Iris pigment epithelial cell (primary cell): ENCODE data around the gene TMEM151B.

ENCODE experiments used
- DNase-seq: peaks from one replicate; pipeline ENCODE4 v3.0.0-alpha.2; 2011; ENCODE audit warnings: low read depth

TMEM151B gene

DNA sequence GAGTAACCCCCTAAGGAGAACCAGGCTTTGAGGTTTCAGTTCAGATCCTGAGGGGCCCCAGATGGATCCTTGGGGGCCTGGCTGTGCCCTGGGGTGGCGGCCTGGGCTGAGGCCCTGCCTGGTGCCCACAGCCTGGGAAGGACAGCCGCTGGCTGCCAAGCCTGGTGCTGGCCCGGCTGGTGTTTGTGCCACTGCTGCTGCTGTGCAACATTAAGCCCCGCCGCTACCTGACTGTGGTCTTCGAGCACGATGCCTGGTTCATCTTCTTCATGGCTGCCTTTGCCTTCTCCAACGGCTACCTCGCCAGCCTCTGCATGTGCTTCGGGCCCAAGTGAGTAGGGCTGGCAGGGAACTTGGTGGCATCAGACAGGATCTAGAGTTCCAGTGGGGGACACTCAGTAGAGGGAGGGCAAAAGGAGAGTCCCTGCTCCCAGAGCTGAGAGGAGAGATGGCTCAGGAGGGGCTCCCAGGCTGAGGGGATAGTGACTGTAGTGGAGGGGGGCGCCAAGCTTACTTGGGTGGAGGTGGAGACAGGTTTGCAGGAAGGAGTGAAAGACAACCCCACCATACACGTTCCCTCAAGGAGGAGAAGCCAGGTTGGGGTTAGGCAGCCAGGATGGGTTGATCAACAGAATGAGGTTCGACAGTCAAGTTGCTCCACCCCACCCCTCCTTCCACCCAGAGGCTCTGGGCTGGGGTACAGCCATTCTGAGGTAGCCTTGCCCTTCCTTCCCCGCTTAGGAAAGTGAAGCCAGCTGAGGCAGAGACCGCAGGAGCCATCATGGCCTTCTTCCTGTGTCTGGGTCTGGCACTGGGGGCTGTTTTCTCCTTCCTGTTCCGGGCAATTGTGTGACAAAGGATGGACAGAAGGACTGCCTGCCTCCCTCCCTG, 37.3 kb upstream of the TMEM151B start:
- DNase-seq, result no peak

DNA sequence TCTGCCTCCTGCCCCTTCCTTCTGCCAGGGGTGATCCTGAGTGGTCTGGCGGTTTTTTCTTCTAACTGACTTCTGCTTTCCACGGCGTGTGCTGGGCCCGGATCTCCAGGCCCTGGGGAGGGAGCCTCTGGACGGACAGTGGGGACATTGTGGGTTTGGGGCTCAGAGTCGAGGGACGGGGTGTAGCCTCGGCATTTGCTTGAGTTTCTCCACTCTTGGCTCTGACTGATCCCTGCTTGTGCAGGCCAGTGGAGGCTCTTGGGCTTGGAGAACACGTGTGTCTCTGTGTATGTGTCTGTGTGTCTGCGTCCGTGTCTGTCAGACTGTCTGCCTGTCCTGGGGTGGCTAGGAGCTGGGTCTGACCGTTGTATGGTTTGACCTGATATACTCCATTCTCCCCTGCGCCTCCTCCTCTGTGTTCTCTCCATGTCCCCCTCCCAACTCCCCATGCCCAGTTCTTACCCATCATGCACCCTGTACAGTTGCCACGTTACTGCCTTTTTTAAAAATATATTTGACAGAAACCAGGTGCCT, 36.6 kb upstream of the TMEM151B start:
- no peak for DNase-seq

DNA sequence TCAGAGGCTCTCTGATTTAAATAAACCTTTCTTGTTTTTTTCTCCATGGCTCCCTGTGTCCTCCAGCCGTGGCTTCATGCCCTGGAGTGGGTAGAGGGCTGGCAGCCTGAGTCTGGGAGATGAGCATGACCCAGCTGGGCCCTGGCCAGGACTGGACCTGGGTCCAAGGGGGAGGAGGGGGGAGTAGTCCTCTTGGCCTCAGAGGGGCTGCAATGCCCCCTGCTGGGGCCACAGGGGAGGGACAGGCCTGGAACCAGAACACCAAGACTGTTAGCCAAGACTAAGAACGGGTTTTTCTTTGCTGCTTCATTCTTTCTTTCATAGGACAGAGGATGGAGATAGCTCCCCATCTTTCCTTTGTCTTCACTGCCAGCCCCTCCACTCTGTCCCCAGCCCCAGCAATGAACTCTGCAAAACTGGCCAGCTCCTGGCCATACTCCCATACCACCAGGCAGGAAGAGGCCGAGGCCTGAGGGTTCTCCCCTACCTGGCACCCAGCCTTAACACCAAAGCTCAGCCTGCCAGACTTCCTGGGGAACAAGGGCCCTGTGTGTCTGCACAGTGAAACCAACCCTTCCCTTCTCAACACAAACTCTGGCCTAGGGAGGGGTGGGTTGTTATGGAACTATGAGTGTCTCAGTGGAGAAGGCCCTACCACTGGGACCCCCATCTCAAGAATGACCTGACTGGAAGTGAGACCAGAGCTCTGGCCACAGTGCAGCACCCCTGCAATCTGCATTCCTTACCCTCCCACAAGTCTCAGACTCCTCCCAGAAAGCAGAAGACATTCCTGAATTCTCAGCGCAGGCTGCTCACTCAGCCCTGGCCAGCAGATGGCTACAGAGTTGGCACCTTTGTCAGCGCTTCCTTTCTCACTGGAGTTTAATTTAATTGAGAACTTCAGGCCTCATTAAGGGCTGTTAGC, 35.9 kb upstream of the TMEM151B start:
- DNase-seq, result peak; percentile 80

DNA sequence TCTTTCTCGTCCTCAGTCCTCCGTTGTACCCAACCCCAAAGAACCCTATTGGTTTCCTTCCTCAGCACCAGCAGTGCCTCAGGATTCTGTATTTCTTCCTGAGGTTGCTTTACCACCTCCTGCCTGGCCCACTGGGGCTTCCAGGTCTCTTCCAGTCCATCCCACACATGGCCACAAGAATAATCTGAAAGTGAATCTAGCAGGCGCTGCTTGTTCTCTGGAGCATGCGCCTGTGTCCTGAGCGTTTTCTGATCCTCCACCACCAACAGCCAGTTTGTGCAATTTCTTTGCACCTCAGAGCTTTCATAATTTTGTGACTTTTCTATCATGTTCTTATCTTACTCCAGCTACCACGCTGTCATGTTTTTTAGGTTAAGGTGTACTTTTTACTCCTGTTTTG, 35.0 kb upstream of the TMEM151B start:
- DNase-seq, result no peak

DNA sequence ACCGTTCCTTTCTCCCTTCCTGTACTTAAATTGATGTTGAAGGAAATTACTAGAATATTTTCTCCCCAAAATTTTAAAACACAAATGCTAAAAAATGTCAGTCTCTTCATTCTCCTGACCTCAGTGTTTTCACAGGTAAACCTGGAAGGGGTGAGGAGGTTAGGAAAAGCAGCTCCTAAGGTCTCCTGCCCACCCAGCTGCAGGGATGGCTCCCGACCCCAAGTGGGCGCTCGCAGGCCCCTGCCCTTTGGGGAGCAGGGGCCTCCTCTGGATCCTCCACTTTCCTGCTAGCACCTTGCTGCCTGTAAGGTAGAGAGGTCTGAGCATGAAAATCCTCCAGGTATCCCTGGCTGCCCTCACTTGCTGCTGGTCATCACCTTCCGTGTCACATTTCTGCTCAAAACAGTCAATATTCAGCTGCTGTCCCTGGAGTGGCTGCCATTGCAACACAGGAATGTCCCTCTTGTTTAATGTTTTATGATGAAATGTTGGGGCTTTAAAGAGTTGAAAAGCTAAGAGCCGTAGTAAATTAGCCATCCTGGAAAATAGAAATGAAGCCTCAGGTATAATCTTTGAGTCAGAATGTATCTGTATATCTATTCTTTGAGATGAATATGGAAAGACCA, 34.2 kb upstream of the TMEM151B start:
- no peak for DNase-seq

DNA sequence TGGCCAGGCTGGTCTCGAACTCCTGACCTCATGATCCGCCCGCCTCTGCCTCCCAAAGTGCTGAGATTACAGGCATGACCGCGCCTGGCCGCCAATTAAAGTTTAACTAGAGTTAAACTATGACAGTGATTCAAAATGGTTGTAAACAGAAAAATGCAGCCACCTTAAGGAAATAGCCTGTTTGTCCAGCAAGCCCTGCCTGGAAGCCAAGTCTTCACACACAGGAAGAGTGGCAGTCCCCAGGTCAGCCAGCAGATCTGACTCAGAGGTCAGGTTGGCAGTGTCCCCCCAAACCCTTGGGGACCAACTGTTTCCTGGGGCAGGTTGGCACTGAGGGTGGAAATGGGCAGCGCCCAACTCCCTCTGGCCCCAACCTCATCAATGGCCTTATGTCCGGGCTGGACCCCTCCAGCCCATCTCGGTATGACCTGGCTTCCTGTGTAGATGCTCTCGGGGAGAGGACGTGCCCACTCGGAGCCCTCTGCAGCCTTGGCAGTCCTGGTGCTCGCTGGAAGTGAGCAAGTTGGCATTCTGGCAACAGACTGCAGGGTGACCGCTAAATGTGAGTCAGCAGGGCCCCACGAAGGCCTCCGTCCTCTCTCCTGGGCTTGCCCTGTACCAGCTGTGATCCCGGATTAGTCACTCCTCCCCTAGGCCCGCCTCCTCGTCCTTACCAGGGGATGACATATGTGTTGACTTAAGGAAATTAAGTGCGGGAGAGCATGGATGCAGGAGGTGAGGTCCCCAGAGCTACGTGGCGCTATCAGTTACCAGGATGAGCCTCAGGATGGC, 33.0 kb upstream of the TMEM151B start:
- peak; percentile 93 for DNase-seq

DNA sequence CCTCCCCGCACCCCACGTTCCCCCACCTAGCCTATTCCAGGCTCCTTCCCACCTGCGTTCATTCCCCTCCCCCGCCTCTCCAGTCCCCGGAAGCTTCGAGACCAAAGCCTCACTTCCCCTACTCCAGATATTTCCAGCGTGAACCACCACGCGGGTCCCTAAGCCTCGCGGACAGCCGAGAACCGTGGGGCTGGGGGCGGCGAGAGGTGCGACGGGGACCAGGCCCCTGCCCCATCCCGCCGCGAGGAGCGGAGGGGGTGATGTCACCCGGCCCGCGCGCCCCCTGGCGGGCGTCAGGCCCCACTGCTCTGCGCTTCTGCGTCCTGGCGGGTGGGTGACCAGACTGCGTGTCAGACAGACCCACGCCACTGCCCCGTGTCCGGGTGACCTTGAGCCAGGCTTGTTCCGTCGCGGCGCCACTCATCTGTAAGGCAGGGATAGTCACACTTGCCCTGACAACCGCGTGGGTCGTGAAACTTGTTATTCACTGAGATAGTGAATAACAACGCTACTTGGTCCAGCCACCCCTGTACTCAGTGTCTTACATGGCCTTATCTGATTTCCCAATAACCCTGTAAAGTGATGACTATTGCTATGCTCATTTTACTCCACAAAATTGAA, 32.3 kb upstream of the TMEM151B start:
- DNase-seq, result peak; percentile 57

DNA sequence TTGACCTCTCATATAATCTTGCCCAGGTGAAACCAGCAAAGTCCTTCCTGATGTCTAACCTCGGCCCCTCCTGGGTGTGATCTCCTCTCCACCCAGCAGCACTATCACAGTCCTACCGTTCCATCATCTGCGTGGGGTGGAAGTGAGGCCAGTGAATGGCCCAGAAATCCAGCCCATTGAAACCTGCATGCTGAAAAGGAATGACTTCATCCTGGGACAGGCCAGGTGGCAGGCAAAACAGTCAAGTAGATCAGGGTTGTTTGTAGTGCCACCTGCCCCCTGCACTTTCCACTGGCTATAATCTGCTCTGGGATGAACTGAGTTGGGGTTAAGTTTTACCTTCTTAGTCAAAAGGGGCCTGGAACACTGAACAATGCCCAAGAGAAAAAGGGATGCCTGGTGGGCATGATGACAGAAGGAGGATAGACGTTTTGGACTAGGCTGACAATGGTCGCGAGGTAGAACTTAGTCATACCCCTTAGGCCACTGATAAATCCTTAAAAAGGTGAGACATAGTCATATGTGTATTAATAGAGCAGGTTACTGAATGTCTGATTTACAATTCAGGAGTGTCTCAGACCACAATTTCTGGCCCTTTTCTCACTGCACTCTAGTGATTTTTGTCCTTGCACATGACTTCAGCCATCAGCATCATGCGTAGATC, 31.4 kb upstream of the TMEM151B start:
- no peak for DNase-seq

DNA sequence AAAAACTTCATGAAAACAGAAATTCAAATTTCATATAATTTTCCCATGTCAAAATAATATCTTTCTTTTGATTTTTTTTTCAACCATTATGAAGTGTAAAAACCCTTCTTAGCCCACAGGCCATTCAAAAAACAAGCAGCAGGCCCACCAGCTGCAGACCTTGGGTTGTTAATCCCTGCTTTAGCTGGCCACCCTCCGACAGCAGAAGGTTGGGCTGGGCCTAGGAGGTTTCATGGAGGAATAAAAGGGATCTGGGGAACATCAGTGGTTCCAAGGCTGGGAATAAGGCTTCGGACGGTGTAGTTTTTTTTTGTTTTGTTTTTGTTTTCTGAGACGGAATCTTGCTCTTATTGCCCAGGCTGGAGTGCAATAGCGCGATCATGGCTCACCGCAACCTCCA, 26.9 kb upstream of the TMEM151B start:
- DNase-seq, result no peak

DNA sequence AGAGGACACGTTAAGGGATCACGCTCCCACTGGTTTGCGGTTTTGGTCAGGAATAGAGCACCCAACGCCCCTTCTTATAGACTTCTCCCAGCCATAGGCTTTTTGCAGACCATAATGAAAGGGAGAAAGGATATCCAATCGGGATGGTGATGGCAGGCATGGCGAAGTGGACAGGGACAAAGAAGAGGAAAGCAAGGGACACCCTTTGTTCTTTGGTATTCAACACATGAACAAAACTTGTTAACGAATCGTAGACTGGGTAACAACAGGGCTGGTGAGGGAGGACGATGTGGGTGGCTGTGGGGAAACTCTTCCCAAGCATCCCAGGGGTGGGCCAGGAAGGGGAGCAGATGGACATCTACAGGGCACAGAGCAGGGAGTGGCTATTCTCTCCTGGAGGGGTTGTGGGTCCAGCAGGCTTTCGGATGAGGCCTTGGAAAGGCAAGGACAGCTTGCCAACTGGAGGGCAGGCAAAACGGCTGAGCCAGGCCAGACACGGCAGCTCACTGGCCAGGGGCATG, 24.8 kb upstream of the TMEM151B start:
- DNase-seq, result no peak

DNA sequence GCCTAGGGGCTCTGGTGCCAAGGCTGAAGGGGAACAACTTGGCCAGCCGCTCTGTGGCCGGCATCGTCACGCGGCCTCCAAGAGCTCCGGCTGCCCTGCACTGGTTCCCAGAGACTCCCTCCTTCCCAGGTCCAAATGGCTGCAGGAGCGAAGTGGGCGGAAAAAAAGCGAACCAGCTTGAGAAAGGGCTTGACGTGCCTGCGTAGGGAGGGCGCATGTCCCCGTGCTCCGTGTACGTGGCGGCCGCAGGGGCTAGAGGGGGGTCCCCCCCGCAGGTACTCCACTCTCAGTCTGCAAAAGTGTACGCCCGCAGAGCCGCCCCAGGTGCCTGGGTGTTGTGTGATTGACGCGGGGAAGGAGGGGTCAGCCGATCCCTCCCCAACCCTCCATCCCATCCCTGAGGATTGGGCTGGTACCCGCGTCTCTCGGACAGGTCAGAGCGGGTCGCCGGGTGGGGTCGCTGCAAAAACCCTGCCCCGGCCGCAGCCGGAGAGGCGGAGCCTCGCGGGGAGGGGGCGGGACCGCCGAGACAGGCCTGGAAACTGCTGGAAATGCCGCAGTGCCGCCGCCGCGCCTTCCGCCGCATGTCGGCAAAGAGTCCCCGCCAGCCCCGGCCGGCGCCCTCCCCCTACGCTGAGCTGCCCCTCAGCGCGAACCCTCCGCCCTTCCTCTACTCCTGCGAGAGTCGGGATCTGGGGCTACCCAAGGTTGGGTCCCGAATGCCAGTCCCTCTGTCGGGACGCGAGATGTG, 24.2 kb upstream of the TMEM151B start:
- DNase-seq, result peak; percentile 86

DNA sequence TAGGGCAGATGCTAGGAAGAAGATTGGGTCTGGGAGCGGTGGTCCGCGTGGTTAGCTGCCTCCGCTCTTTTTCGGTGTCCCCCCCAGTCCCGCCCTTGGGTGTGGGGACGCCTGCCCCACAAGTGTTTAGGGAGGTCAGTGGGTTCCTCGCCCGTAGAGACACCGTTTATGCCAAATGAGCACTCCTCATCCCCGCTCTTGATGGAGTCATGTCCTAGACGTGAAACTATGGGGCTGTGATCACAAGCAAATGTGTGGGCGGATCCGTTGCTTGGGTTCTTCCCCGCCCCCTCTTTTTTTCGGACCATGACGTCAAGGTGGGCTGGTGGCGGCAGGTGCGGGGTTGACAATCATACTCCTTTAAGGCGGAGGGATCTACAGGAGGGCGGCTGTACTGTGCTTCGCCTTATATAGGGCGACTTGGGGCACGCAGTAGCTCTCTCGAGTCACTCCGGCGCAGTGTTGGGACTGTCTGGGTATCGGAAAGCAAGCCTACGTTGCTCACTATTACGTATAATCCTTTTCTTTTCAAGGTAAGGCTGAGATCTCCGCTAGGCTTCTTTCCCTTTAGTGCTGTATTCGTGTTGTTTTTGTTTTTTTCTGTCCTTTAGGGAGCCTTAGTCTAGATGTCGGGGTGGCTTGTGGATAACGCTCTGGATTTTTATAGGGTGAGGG, 23.4 kb upstream of the TMEM151B start, which contains the start of gene HSP90AB1:
Gene HSP90AB1 (plus strand): TSS at position 439 of the 675 bp plus-strand sequence. CDS start 1,529 bp downstream, outside the sequence.
- DNase-seq, result peak; percentile 99

DNA sequence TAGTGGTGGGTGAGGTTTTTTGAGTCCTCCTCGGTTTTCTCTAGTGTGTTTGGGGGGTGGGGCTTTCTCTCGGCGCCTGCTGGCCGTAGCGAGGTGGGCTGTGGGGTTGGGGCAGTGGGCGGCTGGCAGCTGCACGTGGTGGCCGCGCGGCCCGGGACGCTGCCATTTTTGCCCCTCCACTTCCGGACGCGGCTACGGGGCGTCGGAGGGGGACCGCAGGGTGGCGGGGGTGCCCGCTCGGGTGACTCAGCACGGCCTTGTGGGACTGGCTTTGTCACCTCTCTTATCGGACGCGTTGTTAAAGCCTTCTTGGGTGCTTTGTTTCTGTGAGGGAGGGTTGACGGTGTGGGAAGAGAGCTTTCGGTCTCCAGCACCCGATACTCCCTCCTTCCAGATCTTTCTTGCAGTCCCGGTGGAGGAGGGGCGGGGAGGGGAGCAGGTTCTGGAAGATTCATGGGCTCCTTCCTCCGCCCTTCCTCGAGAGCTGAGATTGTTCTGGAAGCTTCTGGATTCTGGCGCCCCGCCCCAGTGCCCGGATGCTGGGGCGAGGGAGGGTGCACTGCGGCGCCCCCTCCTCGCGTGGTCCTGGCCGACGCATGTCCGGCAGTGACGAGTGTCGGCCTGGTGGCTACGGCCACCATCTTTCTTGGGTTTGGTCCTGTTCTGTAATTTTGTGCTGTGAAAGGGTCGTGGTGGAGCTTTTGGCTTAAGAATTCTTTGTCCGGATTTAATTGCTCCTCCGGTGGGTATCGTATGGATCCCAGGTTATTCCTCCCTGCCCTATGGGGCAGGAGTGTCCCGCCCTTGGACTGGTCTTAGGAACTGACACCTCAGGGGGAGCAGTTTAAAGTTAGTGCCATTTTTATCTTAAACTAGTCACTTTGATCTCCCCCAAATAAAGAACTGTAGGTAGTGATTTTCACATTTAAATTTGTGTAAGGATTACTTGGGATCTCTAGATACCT, 22.6 kb upstream of the TMEM151B start:
- DNase-seq, result peak; percentile 55

DNA sequence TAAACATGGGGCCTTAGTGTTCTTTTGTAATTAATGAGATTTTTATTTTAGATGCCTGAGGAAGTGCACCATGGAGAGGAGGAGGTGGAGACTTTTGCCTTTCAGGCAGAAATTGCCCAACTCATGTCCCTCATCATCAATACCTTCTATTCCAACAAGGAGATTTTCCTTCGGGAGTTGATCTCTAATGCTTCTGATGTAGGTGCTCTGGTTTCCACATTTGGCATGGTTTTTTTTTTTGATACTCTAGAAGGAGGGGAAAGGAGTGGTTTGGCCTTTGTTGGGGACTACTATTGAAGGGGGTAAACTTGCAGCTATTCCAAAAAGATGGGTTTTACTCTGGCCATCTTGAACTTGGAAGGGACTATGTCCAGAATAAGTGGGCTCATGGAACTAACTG, 21.7 kb upstream of the TMEM151B start:
- no peak for DNase-seq

DNA sequence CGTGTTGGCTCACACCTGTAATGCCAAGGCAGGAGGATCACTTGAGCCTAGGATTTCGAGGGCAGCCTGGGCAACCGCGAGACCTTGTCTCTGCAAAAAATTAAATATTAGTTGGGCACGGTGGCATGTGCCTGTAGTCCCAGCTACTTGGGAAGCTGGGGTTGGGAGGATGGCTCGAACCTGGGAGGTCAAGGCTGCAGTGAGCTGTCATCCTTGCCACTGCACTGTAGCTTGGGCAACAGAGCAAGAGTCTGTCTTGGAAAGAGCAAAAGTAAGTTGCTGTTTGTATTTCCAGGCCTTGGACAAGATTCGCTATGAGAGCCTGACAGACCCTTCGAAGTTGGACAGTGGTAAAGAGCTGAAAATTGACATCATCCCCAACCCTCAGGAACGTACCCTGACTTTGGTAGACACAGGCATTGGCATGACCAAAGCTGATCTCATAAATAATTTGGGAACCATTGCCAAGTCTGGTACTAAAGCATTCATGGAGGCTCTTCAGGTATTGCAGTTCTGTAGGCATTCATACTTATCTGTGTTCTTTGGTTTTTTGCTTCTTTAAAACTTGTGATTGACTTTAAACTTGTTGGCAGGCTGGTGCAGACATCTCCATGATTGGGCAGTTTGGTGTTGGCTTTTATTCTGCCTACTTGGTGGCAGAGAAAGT, 21.0 kb upstream of the TMEM151B start:
- DNase-seq, result no peak

DNA sequence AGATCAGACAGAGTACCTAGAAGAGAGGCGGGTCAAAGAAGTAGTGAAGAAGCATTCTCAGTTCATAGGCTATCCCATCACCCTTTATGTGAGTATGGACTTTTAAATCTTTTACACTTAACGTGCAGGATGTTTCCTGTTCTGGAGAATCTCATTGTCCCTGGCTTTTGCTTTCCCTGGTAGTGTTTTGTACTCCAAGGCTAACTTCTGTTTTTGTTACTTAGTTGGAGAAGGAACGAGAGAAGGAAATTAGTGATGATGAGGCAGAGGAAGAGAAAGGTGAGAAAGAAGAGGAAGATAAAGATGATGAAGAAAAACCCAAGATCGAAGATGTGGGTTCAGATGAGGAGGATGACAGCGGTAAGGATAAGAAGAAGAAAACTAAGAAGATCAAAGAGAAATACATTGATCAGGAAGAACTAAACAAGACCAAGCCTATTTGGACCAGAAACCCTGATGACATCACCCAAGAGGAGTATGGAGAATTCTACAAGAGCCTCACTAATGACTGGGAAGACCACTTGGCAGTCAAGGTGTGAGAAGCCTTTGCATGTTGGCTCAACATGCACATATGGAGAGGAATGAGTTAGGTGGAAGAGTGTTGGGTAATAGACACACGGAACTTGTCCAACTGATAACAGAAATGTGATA, 20.1 kb upstream of the TMEM151B start:
- DNase-seq, result no peak
